GM12891 (cell line): ENCODE results near the gene ZNF486.
"Not testable (repeated sequence)": the region's sequence is repeated elsewhere in the genome, so short reads cannot be mapped to it uniquely, and the experiment has no call there.

ENCODE experiments used
- POLR2A ChIP-seq: IDR thresholded peaks from 2 replicates; pipeline ENCODE4 v1.6.1; 2011; ENCODE audit warnings: low read depth, low read length, control low read depth
- POLR2AphosphoS5 ChIP-seq: IDR thresholded peaks from 2 replicates; pipeline ENCODE4 v1.6.1; 2011; ENCODE audit warnings: low read depth, low read length, control low read depth
- POU2F2 ChIP-seq: IDR thresholded peaks from 2 replicates; pipeline ENCODE4 v1.6.1; 2011; ENCODE audit warnings: low read depth, mild to moderate bottlenecking, control low read depth, low read length, moderate library complexity
- SPI1 ChIP-seq: IDR thresholded peaks from 2 replicates; pipeline ENCODE4 v1.6.1; 2011; ENCODE audit warnings: low read depth, low read length, control low read depth
- TAF1 ChIP-seq: IDR thresholded peaks from 2 replicates; pipeline ENCODE4 v1.6.1; 2011; ENCODE audit warnings: low read depth, low read length, control low read depth

DNA sequence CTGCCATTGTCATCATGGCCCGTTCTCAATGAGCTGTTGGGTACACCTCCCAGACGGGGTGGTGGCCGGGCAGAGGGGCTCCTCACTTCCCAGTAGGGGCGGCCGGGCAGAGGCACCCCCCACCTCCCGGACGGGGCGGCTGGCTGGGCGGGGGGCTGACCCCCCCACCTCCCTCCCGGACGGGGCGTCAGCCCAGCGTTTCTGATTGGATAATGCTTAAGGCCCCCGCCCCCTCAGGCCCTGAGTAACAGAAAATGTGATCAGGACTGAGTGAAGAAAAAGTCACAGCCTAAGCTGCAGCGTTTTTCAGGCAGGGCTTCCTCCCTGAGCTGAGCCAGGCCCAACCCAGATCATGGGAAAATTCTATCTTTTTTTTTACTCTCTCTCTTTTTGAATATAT lies 14.5 kb upstream of the ZNF486 start:
- TF ChIP-seq POLR2AphosphoS5, TAF1, POLR2A, SPI1, POU2F2: not testable (repeated sequence)
